ENCODE results near the gene SPAG6.
A peak's percentile ranks its signal among the peaks of the same experiment; 100 is the strongest.

Gene SPAG6

DNA sequence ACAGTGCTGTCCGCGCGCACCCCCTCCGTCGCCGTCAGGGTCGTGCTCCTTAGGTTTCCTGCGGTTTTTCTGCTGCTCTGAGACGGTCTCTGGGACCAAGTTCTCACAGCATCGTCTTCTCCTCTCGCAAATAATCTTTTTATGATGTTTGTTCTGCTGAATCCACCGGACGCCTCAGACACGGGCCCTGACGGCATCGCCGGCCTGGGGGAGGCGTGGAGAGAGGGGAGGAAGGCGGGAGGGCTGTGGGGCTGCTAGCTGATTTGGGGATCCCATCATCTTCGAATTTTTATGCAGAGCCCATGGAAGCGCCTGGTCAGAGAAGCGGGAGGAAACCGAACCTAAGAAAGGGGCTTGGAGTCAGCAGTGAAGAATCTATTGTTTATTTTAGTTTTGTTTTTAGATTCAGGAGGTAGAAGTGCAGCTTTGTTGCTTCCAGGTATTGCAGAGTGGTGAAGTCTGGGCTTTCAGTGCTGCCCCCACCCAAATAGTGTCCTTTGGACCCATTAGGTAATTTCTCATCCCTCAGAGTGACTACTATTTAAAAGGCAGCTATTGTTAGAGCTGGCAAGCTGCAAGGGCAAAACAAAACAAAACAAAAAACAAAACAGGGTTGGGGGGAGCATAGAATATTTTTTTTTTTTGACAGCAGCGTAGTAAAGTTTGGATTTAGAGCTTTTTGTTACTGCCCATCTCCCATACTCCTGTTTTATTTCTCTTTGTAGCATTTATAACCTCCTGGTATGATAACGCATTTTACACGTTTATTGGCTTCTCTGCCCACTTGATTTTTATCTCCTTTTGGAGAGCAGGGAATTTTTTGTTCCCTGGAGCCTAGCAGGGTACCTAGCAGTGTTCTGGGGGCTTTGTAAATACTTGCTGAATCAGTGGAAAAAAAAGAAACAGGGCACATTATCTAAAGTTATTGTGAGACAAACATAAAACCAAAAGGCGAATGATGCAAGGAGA lies 92.6 kb downstream of the SPAG6 start:
- DNase-seq, result no peak

DNA sequence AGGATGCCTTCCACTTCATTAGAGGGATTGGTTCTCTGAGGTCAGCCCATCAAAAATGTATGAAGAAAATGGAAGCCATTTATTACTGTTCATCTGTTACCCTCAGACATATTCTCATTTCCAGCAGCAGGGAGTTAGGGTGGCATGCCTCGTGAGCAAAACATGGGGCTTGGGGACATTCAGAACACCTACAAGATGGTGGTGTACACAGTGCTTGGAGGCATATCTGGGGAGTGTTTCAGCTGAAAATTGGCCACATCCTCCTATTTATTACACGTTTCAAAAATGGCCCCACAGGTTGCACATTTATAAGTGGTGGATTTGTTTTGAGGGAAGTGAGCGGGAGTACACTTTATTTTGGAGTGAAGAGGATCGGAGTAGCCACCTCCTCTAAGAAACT lies 93.4 kb downstream of the SPAG6 start:
- no peak for DNase-seq

DNA sequence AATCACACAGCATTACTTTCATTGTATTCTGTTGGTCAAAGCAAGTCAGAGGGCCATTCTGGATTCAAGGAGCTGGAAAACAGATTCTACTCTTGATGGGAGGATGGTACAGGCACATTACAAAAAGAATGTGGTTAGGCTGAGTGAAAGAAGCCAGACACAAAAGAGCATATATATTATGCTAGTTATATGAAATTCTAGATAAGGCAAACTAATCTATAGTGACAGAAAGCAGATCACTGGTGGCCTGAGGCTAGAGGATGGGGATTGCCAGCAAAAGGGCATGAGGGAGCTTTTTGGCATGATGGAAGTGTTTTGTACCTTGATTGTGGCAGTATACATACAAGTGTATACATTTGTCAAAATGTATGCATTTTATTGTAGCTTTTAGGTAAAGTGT lies 96.8 kb downstream of the SPAG6 start:
- DNase-seq, result no peak

DNA sequence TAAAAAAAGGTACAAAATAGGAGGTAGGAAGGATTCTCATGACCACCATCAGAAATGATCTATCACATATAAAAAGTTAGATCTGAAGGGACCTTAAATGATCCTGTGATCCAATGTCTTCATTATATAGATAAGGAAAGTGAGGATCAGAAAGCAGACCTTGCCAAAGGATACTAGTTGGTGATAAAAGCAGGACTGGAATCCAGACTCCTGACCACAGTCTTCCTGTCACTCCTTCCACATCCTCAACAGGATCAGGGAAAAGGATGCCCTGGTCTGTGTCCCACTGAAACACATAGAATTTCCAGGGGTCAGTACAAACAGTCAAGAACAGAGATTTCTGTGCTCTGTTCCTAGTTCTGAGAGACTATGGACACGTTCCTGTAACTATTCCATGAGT lies 97.2 kb downstream of the SPAG6 start:
- no peak for DNase-seq

DNA sequence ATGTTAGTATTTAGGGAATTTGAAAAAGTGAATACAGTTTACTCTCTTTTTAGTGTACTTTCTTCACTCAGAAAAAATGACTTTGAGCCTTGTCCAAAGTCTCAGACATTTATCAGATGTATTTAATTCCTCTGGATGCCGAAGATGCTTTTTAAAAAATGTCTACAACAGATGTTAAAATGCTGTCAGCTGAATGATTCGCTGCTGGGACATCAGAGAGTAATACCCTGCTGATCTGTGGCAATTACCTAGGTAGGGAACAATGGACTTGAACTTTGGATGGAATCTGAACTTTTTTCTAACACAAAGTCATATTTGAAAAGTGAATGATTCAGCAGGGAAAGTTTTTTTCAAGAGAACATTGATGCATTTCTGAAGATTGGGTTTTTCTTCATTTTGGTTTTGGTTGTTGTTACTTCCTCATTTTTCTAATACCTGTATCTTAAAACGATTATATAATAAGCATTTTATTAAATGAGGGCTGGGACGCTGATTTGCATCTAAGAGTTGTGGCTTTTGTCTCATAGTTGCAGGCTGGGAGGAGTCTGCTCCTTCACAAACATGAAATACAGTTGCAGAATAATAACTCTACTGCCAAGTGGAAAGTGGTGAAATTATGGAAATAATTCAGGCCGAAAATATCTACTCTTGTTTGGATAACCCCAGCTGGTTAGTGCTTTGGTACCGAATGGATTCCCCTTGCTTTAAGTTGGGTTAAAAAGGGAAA lies 98.0 kb downstream of the SPAG6 start:
- no peak for DNase-seq

DNA sequence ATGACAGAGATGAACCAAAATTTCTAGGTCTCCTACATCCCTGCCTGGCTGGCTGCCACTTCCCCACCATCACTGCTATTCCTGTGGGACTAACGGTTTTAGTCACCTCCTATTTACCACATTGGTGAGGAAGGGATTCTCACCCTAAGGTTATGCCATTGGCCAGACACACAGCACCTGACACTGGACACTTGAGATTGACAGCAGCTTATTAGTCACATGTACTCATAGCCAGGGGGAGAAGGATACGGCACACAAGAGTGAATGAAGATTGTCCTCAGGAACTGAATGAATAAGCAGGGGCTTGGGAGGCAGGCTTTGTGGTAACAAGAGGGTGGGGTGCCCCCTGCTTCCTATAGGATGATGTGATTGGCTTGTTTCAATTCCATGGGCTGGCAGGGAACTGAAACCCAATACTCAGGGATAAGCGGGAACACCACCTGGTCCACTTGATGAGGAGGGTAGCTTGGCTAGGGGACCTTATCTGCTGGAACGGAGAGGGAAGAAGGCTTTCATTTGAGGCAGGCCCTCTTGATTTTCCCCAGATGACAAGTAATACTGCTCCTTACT lies 99.0 kb downstream of the SPAG6 start:
- DNase-seq, result no peak

DNA sequence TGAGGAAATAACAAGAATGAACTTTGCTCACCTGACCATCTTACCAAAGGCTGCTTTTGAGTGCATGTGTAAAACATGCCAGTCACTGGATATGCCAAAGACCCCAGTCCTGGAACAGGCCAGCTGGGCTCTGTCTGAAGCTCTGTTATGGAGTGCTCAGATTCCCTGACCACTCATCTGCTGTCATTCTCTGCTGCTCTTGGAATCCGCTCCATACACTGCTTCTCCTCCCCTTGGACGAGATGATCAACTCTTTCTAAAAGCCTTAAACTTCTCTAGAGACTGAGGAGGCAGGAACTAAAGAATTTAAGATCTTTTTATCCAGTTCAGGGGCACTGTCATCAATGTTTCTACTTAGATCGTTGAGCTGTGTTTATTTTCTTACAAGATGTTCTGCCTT lies 100.2 kb downstream of the SPAG6 start:
- no peak for DNase-seq

DNA sequence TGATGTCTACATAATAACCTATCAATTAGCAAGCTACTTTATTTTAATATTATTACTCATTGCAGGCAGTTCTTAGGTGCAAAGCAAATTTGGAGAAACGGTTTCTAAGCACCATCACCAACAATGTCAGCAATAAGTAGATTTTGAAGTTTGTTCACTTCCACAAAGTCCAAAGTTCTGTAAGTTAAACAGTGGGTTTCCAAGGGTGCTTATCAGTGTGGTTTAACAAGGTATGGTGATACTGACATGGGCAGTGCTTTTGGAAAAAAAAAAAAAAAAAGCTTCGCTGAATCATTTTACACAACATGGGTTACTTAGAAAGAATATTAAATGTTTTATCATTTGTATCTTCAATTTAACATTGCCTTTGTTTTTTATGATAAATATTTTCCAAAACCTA lies 101.8 kb downstream of the SPAG6 start:
- DNase-seq, result no peak

DNA sequence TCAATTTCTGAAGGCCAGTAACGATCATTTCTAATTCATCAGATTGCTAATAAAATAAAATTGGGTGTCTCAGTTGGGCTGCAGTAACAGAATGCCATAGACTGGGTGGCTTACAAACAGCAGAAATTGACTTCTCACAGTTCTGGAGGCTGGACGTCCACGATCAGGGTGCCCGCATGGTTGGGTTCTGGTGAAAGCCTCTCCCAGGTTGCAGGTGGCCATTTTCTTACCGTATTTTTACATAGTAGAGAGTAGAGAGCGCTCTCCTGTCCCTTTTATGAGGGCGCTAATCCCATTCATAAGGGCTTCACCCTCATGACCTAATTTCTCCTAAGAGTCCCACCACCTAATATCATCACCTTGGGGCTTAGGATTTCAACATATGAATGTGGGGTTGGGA lies 106.0 kb downstream of the SPAG6 start:
- no peak for DNase-seq

DNA sequence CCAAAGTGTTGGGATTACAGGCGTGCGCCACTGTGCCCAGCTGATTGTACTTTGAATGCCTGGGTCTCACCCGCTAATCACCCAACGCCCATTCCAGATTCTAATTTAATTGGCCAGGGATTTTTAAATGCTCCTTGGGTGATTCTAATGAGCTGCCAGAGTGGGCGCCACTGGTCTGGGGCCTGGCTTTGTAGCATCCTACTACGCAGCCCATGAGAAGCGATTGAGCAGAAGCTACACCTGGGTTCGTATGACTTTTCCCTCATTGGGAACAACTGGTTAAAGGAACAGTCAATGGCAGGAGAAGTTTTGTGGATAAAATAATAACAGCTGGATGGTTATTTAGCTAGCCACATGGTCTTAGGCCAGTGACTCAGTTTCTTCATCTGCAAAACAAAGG lies 108.0 kb downstream of the SPAG6 start:
- DNase-seq, result no peak

DNA sequence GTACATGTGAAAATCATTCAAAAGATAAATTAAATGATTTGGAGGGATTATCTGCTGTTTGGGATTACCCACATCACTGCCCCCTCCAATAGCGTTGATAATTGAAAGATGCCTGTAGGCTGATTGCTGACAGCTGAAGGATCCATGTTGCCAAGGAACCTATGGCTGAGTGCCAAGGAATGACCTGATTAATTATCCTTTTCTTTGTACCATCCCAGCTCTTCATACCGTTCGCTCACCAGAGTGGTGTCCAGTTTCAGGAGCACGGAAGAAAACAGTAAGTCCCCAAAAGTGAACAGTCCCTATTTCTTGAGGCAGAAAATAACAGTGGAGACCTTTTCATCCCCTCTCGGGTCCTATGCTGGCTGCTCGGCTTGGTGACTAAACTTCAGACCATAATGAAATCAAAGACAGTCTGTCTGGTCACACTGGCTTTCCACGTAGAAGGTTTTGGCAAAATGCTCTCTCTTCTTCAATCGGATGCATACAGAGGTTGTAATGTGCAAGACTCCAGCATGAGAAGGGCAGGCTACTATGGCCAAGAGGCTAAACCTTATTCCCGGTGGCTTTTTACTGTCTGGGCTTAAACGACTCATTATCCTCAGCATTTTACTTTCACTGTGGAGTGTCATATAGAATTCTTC lies 108.8 kb downstream of the SPAG6 start:
- peak; percentile 66 for DNase-seq

DNA sequence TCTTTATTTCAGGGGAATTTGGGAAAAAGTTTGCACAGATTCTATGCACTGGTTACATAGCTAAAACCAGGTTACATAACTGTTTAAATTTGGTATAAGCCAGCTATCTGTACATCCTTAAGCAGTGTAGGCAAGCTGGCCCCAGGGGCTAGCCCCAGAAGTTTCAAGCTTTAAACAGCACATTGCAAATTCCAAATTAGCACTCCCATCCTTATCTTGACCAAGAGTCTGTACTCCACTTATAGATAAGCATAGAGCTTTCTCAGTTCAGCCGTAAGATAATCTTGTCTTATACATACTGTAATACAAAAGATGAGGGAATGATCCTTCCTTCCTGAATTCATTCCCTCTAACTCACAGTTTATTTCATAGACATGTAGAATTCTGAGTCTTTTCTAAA lies 109.3 kb downstream of the SPAG6 start:
- DNase-seq, result no peak

DNA sequence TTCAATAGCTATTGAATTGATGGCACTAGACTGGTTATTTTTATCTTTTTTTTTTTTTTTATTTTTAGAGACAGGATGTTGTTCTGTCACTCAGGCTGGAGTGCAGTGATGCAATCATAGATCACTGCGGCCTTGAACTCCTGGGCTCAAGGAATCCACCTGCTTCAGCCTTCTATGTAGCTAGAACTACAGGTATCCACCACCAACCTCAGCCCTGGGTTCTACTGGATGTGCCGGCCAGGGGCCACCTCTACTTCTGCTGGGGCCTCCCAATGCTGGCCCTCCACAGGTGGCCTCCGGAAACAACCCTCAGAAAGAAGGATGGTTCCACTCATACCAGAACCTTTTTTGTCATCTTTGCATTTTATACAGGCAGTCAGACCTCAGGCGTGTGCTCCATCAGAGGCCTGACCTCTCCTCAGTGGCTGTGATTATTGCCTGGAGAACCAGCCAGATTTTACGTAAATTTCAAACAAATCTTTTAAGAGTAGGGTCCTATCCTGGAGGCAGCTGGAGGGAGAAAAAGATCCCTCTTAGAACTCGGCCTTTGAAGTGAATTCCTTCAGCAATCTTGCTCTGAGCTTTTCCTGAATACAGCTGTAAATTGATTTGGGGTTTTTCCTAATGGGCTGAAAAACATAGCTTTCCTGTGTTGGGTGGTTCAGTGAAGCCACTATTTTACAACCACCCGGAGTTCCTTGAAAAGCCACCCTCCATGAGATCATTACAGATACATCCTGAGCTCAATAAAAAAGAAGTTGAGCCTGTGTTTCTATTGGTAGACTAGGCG lies 110.0 kb downstream of the SPAG6 start:
- DNase-seq, result no peak

DNA sequence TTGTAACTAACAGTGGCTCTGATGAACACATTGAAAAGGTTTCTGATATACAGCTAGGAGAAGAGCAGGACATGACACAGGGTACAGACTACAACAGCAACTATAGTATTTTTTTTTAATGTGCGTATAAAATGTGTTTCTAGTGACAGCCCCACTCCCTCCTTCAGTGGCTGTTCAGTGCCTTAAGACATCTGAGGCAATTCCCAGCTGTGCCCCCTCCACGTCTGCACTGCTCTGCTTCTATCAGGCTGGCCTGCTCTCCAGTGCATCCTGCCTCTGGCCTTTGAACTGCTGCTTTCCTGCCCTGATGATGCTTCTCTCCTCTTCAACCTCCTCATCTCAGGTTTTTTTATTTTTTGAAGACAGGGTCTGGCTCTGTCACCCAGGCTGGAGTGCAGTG lies 111.2 kb downstream of the SPAG6 start:
- no peak for DNase-seq

DNA sequence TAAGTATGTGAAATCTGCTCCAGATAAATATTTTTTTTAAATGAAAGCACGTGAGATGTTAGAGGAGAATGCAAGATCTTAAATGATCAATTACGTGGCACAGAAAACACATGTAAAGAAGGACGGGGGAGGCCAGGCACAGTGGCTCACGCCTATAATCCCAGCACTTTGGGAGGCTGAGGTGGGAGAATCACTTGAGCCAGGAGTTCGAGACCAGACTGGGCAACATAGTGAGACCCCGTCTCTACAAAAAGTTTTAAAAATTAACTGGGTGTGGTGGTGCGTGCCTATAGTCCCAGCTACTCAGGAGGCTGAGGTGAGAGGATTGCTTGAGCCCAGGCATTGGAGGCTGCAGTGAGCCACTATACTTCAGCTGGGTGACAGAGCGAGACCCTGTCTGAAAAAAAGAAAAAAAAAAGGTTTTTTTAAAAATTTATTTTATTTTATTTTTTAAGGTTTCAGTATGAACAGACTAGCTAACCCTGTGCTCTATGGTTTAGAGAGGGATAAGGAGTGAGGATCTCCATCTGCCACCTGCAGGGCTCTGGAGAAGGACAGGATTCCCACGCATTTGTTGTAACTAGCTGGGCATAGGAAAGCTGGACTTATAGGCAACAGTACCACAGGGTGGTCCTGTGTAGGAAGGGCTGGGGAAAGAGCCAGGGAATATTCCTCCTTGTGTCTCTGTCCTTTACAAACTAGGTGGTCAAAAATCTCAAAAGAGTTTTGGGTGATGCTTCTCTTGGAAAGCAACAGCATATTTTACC lies 113.2 kb downstream of the SPAG6 start:
- no peak for DNase-seq

DNA sequence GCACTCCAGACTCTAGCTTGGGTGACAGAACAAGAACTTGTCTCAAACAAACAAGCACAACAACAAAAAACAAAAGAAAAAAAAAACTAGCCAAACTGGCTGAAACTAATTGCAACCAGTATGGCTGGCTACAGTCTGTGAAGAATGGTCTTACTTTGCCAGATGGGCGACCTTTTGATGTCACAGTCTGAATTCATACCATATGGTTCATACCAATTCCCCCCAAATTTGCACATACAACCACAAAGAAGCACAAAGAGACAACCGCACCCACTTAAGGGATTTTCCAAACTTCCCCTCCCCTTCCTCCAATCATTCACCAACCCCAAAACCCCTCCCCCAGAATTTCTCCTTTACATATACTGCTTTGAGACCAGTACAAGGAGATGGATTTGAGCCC lies 114.2 kb downstream of the SPAG6 start:
- DNase-seq, result no peak

DNA sequence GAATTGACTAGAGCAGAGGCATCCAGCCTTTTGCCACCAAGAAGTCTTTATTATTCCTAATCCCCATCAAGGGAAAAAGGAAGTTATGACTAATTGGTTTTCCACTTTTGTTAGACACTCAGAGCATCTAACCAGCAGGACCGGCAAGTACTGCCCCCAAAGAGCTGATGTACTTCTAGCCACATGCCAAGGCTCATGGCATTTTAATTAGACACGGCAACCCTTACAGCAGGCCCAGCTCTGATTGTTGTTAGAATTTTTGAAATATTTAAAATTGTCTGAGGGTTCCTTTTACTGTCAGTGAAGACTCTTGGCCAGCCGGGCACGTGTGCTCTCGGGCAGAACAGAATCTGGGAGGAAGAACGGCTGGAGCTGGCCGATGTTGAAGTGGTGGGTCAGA lies 114.8 kb downstream of the SPAG6 start:
- DNase-seq, result no peak

DNA sequence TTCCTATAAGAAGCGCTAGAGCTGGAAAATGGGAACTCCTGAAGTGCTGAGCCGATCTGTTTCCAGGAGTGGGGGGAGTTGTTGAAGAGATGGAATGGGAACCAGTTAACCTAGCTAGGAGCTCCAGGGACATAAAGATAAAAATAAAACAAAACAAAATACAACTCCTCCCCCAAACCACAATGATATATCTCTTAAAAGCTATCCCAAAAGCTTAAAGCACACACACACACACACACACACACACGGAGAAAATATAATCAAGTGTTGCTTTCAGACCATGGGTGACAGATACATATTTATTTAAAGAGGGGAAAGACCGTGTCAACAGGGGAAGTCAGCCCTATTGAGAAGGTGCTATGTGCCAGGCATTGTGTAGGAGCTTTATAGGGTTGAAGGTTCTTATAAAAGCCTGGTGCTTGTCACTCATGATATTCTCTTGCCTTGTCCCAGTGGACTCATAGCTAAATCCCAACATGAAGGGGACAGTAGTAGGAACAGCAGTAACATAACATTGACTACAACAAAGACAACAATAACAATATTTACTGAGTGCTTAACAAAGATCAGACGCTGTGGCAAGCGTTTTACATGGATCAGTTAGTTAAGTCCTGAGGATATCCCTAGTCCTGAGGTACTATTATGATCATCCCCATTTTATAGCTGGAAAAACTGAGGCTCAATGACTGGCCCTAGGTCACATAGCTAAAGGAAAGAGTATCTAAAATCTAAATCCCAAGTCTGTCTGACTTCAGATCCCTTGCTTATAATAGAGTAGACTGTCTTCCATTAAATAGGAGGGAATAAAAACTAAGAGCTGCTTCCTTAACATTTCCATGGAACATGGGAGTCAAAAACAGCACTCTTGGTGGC lies 115.5 kb downstream of the SPAG6 start:
- DNase-seq, result no peak

DNA sequence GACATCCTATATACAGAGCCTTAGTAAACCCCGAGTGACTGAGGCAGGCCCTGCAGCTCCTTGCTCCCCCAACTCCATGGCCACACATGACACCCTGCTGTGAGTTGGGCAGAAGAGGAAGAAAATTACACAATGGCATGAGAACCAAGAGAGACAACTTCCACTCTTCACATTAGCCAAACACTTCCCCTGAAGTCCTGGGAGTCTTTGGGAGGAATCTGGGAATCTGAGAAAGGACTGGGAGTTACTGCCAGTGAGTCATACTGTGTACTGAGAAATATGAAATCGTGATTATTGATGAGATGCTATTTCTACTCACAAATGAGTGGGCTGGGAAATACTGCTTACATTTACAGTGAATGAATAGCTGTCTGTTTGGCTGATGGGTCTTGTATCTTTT lies 116.6 kb downstream of the SPAG6 start:
- DNase-seq, result no peak

DNA sequence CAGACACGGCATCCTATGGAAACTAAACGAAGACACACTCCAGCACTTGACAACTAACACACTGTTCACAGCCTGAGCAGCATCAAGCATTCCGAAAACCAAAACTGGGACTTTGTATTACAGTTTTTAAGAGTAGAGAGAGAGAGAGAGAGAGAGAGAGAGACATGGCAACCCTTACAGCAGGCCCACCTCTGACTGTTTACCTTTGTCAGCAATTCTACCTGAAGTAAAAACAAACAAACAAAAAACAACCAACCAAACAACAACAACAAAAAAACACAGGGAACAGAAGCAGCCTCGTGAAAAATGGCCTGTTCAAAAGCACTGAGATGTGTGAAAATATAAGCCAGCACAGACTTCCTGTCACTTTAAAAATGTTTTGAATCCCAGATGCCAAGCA lies 118.0 kb downstream of the SPAG6 start:
- DNase-seq, result no peak
